Psoas muscle (tissue), 8 donors: ENCODE measurements around the gene GPR15. TPM values are rescaled to one million over a fixed set of nuclear protein-coding genes. Genes with fewer than 3 reads are reported as not detected.

Source experiments
- ATAC-seq, 4 donors: fragments of 200-7000 bp; cut with Tn5 transposase; one replicate each; pipeline ENCODE4 v1.9.1; 2020; ENCODE audit warnings: moderate library complexity in 3 of 4, mild to moderate bottlenecking in 2 of 4
- DNase-seq, 2 donors: peaks; one replicate each; pipeline ENCODE4 v3.0.0-alpha.2; 2020
- H3K27ac ChIP-seq: fragments of 200-600 bp; one replicate; pipeline ENCODE4 v1.8.0; 2022
- H3K27me3 ChIP-seq, 3 donors: fragments of 200-600 bp in 1 of 3; one replicate each; pipeline versions ENCODE4 v1.6.1 to v1.8.0; 2013 to 2022; ENCODE audit warnings: low read length in 2 of 3, mild to moderate bottlenecking in 2 of 3, moderate library complexity in 1 of 3; ENCODE audit not compliant: insufficient read depth in 3 of 3
- H3K36me3 ChIP-seq, 2 donors: fragments of 200-600 bp in 1 of 2; one replicate each; pipeline versions ENCODE4 v1.6.1 to v1.8.0; 2013 to 2022; ENCODE audit warnings: low read depth in 1 of 2, mild to moderate bottlenecking in 1 of 2, moderate library complexity in 1 of 2; ENCODE audit not compliant: insufficient read depth in 1 of 2
- H3K4me1 ChIP-seq: fragments of 200-600 bp; one replicate; pipeline ENCODE4 v1.8.0; 2022
- H3K4me3 ChIP-seq: fragments of 200-600 bp; one replicate; pipeline ENCODE4 v1.8.0; 2022; ENCODE audit warnings: mild to moderate bottlenecking
- H3K9me3 ChIP-seq: fragments of 200-600 bp; one replicate; pipeline ENCODE4 v1.8.0; 2022
- CTCF ChIP-seq: fragments of 200-600 bp; IDR thresholded peaks from one replicate; pipeline ENCODE4 v1.8.0; 2022; ENCODE audit warnings: antibody characterized with exemption
- WGBS, 3 donors: extraction: QIAGEN DNeasy Blood & Tissue Kit; methylation state at CpG; one replicate each; pipeline versions ENCODE4 v1.1.6 to v1.1.7; 2013; 5-methylcytosine and 5-hydroxymethylcytosine counted together
- intact Hi-C, 2 donors: fragments of 100-400 bp; cut with DNase I; formaldehyde crosslinking; loops; one replicate each; pipeline versions ENCODE4 v1.11.0 to v1.14.2; 2022
- polyA plus RNA-seq, 3 donors: library from polyadenylated mRNA; stranded (reverse); fragments of 200-250 nt; gene quantifications; one replicate each; pipeline ENCODE4 v1.2.3, GENCODE V29; 2013
- total RNA-seq, 4 donors: library from RNA; stranded (reverse); fragmentation: NEBNext Ultra II Directional in 2 of 4; extraction: Animal tissue kit (Norgen Biotek cat#: 25700) in 2 of 4; gene quantifications; one replicate each; pipeline versions ENCODE4 v1.2.1 to v1.2.4, GENCODE V29; 2021 to 2023
- donor health status: healthy with polysubstance abuse.
- donor health status: DM: no; HTN: no; CAD: no; lungs with moderate emphysema.
- donor health status: Bipolar disorder and iron deficiency.
- donor health status: healthy.
- donor health status: DM: yes; HTN: yes; CAD: no.
- donor health status: DM: no; HTN: no; CAD: no.
- donor health status: DM: no; HTN: no; CAD: no.
- donor health status: DM: yes; HTN: yes; CAD: no.

Gene GPR15
- total and polyA plus RNA-seq, 7 donors, result not detected

DNA sequence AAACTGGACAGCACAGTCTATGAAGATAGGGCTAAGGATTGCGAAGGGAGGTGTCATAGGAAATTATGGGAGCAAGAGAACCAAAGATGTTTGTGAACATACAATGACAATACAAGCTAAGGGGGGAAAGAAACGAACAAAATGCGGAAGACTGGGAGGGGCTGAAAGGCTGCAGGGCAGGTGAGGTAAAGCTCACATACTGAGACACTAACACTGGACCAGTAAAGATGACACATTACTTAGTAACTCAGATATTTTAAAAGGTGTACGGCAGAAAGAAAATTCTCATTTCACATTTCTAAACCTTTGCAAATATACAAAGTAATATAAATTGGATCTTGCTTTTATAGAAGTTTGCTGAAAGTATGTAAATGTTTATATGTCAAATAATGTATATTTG is 19.2 kb upstream of the GPR15 start:
- Histone ChIP-seq H3K4me3 (no peak overlapping the region), H3K36me3 (peaks cover 6 to 28% of the 10 kb centered on the region in 2 donors), H3K27me3 (no peaks in the 10 kb centered on the region), H3K9me3 (no peaks in the 10 kb centered on the region), H3K4me1 (peaks cover 4% of the 10 kb centered on the region), H3K27ac (no peak overlapping the region)
- DNase-seq (no peak), ATAC-seq (no peak)
- WGBS, 3 donors, result 91 to 96% (median 94%) methylated on average over 4 of the region's 4 CpGs
- intact Hi-C loops, result no loop called here
- no peak for TF ChIP-seq CTCF

DNA sequence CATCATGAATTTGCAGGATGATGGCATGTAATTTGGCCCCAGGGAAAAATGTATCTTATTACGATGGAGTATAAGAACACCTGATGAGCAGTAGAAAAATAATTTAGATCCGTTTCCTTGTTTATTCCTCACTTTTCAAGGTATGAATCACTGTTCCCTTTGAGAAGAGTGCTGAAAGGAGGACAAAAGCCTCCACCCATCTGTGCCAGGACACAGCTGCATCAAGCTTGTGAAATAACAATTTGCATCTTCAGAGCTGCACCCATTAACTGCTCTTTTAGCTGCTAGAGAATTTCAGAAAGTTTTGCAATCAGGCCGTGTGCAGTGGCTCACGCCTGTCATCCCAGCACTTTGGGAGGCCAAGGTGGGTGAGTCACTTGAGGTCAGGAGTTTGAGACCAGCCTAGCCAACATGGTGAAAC is 18.7 kb upstream of the GPR15 start:
- peaks cover 9% of the 10 kb centered on the region for H3K4me1 ChIP-seq
- H3K4me3 ChIP-seq, result no peak overlapping the region
- H3K27ac ChIP-seq, result no peak overlapping the region
- intact Hi-C loops, result no loop called here
- no peaks in the 10 kb centered on the region for H3K9me3 ChIP-seq
- no peaks in the 10 kb centered on the region for H3K27me3 ChIP-seq
- peak; percentile 56 to 96 (median 92) for ATAC-seq
- peaks cover 6 to 33% of the 10 kb centered on the region in 2 donors for H3K36me3 ChIP-seq
- WGBS, 3 donors, result 47 to 76% (median 48%) methylated on average over 4 of the region's 4 CpGs
- DNase-seq, result peak; percentile 40 to 71
- no peak for TF ChIP-seq CTCF

- no peak overlapping the region for H3K27ac ChIP-seq
- H3K4me3 ChIP-seq, result no peak overlapping the region
- 97 to 98% (median 98%) methylated on average over 3 of the region's 3 CpGs for WGBS, 3 donors
These were observed 18.0 kb upstream of the GPR15 start for GRCh38 chr3:98513736-98514135.

GRCh38 chr3:98514948-98515347 is 16.8 kb upstream of the GPR15 start:
- 89 to 97% (median 91%) methylated on average over 1 of the region's 1 CpG for WGBS, 3 donors
- ATAC-seq, result no peak
- Histone ChIP-seq H3K9me3 (no peaks in the 10 kb centered on the region), H3K36me3 (peaks cover 14 to 49% of the 10 kb centered on the region in 2 donors), H3K4me3 (no peak overlapping the region), H3K4me1 (peaks cover 15% of the 10 kb centered on the region), H3K27me3 (no peaks in the 10 kb centered on the region), H3K27ac (no peak overlapping the region)
- intact Hi-C loops, result no loop called here
- TF ChIP-seq CTCF, result no peak
- no peak for DNase-seq

More at GRCh38 chr3:98513736-98514135, 18.0 kb upstream of the GPR15 start:
- intact Hi-C loops, result no loop called here
- Histone ChIP-seq H3K27me3 (no peaks in the 10 kb centered on the region), H3K9me3 (no peaks in the 10 kb centered on the region), H3K4me1 (peaks cover 9% of the 10 kb centered on the region), H3K36me3 (peaks cover 9 to 40% of the 10 kb centered on the region in 2 donors)
- DNase-seq (no peak), ATAC-seq (no peak)
- TF ChIP-seq CTCF, result no peak

DNA sequence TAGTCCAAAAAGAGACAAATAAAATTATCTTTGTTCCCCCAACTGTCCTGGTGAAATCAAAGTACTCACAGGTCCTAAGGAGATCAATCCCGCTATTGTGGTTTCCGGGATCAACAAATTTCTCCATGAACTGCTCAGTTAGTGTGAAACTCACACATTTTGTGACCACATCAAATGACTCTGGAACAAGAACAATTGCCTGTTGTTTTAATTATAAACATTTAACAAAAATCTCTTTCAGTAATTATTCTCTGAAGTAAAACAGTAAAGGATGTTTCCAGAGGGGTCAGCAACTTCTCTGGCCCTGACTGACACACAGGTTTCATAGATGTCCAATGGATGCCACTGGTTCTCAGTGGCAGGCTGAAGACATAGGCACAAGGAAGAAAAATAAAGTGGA is 13.0 kb upstream of the GPR15 start:
- intact Hi-C loops, result no loop called here
- H3K27me3 ChIP-seq, result no peaks in the 10 kb centered on the region
- H3K36me3 ChIP-seq, result peaks cover 11 to 63% of the 10 kb centered on the region in 2 donors
- WGBS, 3 donors, result 92 to 97% (median 94%) methylated on average over 2 of the region's 2 CpGs
- no peaks in the 10 kb centered on the region for H3K9me3 ChIP-seq
- TF ChIP-seq CTCF, result no peak
- DNase-seq (no peak), ATAC-seq (no peak)
- H3K27ac ChIP-seq, result no peak overlapping the region
- H3K4me3 ChIP-seq, result no peak overlapping the region
- peaks cover 29% of the 10 kb centered on the region for H3K4me1 ChIP-seq
